Colonic mucosa (tissue), 4 donors: ENCODE measurements around the gene ARHGEF4. TPM values are rescaled to one million over a fixed set of nuclear protein-coding genes. Genes with fewer than 3 reads are reported as not detected.

Experiments
- DNase-seq: peaks from one replicate; pipeline ENCODE4 v3.0.0-alpha.2; 2020
- H3K27ac ChIP-seq: fragments of 200-600 bp; one replicate; pipeline ENCODE4 v1.8.0; 2021
- H3K27me3 ChIP-seq: fragments of 200-600 bp; one replicate; pipeline ENCODE4 v1.8.0; 2021
- H3K36me3 ChIP-seq: fragments of 200-600 bp; one replicate; pipeline ENCODE4 v1.8.0; 2021
- H3K4me1 ChIP-seq: fragments of 200-600 bp; one replicate; pipeline ENCODE4 v1.8.0; 2021; ENCODE audit warnings: mild to moderate bottlenecking
- H3K4me3 ChIP-seq: fragments of 200-600 bp; one replicate; pipeline ENCODE4 v1.8.0; 2021
- H3K9ac ChIP-seq, 2 donors: one replicate each; pipeline ENCODE4 v1.7.0; 2013; ENCODE audit warnings: control low read depth in 2 of 2, low read depth in 2 of 2, low read length in 2 of 2
- H3K9me3 ChIP-seq: fragments of 200-600 bp; one replicate; pipeline ENCODE4 v1.8.0; 2021
- intact Hi-C: fragments of 100-400 bp; cut with DNase I; formaldehyde crosslinking; loops from one replicate; pipeline ENCODE4 v1.14.1; 2022
- total RNA-seq, 2 donors: library from RNA; stranded (reverse); fragmentation: NEBNext Ultra II Directional in 1 of 2; extraction: Animal tissue kit (Norgen Biotek cat#: 25700) in 1 of 2; gene quantifications; one replicate each; pipeline ENCODE4 v1.2.1, GENCODE V29; 2021
- TF ChIP-seq, protein P1 (sequence below): fragments of 200-600 bp; IDR thresholded peaks from one replicate; pipeline ENCODE4 v1.8.0; 2022; ENCODE audit warnings: antibody characterized with exemption, mild to moderate bottlenecking
- donor health status: healthy.
- donor health status: DM: no; HTN: no; CAD: no.
- donor health status: DM: no; HTN: no; CAD: no.

The ARHGEF4 gene
- total RNA-seq, 2 donors from 2014 or later = 1.6 to 2.6 TPM

DNA sequence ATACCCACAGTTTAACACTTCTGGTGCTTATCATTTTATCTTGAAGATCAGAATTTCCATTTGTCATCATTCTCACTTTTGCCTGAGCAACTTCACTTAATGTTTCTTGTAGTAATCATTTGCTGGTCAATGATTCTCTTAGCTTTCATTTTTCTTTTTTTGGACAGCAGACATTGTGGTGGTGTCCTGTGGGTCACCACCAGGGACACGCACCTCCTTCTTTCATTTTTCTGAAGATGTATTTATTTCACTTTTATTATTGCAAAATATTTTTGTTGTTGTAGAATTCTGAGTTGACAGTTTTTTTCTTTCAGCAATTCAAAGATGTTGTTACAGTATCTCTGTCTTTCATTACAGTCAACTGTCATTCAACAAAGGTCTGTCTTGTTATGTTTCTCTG lies 172.3 kb downstream of the ARHGEF4 start:
- H3K4me1 ChIP-seq = no peaks in the 10 kb centered on the region
- TF ChIP-seq, protein P1, sequence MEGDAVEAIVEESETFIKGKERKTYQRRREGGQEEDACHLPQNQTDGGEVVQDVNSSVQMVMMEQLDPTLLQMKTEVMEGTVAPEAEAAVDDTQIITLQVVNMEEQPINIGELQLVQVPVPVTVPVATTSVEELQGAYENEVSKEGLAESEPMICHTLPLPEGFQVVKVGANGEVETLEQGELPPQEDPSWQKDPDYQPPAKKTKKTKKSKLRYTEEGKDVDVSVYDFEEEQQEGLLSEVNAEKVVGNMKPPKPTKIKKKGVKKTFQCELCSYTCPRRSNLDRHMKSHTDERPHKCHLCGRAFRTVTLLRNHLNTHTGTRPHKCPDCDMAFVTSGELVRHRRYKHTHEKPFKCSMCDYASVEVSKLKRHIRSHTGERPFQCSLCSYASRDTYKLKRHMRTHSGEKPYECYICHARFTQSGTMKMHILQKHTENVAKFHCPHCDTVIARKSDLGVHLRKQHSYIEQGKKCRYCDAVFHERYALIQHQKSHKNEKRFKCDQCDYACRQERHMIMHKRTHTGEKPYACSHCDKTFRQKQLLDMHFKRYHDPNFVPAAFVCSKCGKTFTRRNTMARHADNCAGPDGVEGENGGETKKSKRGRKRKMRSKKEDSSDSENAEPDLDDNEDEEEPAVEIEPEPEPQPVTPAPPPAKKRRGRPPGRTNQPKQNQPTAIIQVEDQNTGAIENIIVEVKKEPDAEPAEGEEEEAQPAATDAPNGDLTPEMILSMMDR = no peak
- intact Hi-C loops = no loop called here

DNA sequence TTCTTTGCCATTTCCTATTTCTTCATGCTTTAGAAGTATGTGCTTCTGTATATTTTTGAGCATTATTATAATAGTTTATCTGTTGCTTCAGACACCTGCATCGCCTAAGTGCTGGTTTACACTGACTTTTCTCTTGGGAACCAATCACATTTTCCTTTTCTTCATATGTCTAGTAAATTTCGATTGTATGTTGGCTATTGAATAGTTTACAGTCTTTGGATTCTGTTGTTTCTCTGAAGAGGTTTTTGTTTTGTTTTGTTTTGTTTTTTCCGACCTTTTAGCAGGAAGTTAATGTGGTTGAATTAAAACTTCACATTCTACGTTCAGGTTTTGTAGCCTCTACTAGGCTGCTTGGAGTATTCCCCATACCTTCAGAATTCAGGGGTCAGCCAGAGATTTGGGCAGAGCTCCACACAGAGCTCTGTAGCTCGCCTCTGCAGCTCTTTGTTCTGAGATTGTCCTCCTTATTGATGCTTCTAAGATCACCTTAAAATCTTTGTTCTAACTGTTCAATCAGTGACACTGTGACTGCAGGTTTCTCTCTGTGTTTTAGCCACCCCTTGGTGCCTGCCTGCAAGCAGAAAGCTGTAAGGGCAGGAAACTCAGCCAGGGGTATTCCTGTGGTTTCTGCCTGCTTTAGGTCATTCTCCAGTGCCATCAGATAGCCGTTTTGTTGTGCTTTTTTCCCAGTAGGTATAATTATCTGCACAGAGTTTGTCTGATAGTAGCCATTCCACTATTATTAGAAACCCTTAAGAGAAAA lies 173.2 kb downstream of the ARHGEF4 start:
- Histone ChIP-seq H3K27me3 (no peaks in the 10 kb centered on the region), H3K27ac (no peak overlapping the region), H3K9ac (no peak overlapping the region), H3K9me3 (no peaks in the 10 kb centered on the region), H3K4me1 (no peaks in the 10 kb centered on the region), H3K4me3 (no peak overlapping the region), H3K36me3 (no peaks in the 10 kb centered on the region)
- no peak for DNase-seq
- intact Hi-C loops = no loop called here
- TF ChIP-seq, protein P1 = no peak

More for the DNA sequence above, 172.3 kb downstream of the ARHGEF4 start:
- Histone ChIP-seq H3K27ac (no peak overlapping the region), H3K4me3 (no peak overlapping the region), H3K9ac (no peak overlapping the region), H3K27me3 (no peaks in the 10 kb centered on the region), H3K9me3 (no peaks in the 10 kb centered on the region), H3K36me3 (no peaks in the 10 kb centered on the region)
- DNase-seq = no peak

DNA sequence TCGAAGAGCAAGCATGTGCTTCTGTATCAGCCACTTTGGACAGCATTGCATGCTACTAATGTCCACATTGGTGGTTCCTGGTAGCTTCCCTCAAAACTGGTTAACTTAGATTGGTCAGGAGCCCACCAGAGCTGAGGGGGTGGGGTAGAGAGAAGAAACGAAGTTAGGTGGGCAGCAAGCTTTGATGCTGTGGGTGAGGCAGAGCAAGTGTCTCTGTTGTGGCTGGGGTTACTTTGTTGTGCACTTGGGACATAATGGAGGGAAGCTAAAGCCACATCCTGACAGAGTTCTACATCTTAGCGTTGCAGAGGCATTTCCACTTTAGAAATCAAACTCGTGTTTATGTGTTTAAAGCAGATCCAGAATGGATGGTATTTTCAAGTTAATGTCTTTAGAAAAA lies 173.9 kb downstream of the ARHGEF4 start:
- DNase-seq = no peak
- Histone ChIP-seq H3K36me3 (no peaks in the 10 kb centered on the region), H3K9ac (no peak overlapping the region), H3K27ac (no peak overlapping the region), H3K4me3 (no peak overlapping the region), H3K9me3 (no peaks in the 10 kb centered on the region), H3K4me1 (no peaks in the 10 kb centered on the region), H3K27me3 (no peaks in the 10 kb centered on the region)
- intact Hi-C loops = no loop called here
- TF ChIP-seq, protein P1 = no peak

DNA sequence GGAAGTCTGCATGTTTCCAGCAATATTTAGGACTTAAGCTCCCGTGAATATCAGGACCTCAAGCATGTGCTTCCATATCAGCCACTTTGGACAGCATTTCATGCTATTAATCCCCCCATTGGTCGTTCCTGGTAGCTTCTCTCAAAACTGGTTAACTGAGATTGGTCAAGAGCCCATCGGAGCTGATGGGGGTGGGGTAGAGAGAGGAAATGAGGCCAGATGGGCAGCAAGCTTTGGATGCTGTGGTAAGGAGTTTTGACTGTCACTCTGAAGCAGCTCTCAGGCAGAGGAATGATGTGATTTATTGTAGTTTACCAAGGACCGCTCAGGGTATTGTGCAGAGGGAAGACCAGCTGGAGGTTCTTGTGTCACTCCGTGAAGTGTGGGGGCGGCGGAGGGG lies 174.8 kb downstream of the ARHGEF4 start:
- intact Hi-C loops = no loop called here
- DNase-seq = no peak
- Histone ChIP-seq H3K9me3 (no peaks in the 10 kb centered on the region), H3K27me3 (no peaks in the 10 kb centered on the region), H3K4me1 (no peaks in the 10 kb centered on the region), H3K9ac (no peak overlapping the region), H3K36me3 (no peaks in the 10 kb centered on the region), H3K27ac (no peak overlapping the region), H3K4me3 (no peak overlapping the region)
- TF ChIP-seq, protein P1 = no peak

DNA sequence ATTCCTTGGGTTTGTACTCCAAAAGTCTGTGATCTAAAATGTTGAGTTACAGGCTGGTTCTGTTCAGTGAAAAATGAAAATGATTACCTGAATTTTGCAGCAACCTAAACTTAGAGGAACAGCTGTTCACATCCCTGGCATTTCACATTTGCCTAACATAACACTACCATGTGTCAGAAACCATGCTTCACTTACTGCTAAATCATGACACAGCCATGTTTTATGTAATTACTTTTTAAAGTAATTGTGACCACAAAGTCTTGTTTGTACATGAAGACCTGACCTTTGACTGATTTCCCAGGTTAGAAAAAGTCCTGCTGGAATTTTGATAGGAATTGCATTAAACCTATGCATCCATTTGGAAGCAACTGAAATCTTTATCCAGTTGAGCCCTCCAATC lies 177.4 kb downstream of the ARHGEF4 start:
- H3K27me3 ChIP-seq = no peaks in the 10 kb centered on the region
- H3K4me3 ChIP-seq = no peak overlapping the region
- H3K9ac ChIP-seq = no peak overlapping the region
- intact Hi-C loops = no loop called here
- H3K4me1 ChIP-seq = no peaks in the 10 kb centered on the region
- H3K9me3 ChIP-seq = no peaks in the 10 kb centered on the region
- no peak overlapping the region for H3K27ac ChIP-seq
- H3K36me3 ChIP-seq = no peaks in the 10 kb centered on the region
- no peak for DNase-seq
- TF ChIP-seq, protein P1 = no peak
